GM19395 (cell line): ENCODE data around the gene PTGFRN.
"Not testable (repeated sequence)": the region's sequence is repeated elsewhere in the genome, so short reads cannot be mapped to it uniquely, and the experiment has no call there.

Experiments used
- ATAC-seq: cut with Tn5 transposase; IDR thresholded peaks from one replicate; pipeline ENCODE4 v1.9.1; 2021; ENCODE audit warnings: mild to moderate bottlenecking, moderate library complexity; ENCODE audit not compliant: unreplicated experiment

Gene PTGFRN

GRCh38 chr1:116915086-116915661 is 5.5 kb downstream of the PTGFRN start:
- no peak for ATAC-seq

GRCh38 chr1:116916002-116916401 is 6.3 kb downstream of the PTGFRN start:
- ATAC-seq = no peak

- ATAC-seq = no peak
Observed at GRCh38 chr1:116916533-116917445, 7.1 kb downstream of the PTGFRN start.

- ATAC-seq = no peak
Observed at GRCh38 chr1:116918714-116919357, 9.1 kb downstream of the PTGFRN start.

- ATAC-seq = no peak
Observed at GRCh38 chr1:116919802-116920201, 10.1 kb downstream of the PTGFRN start.

- ATAC-seq = no peak
Observed at GRCh38 chr1:116920211-116920610, 10.5 kb downstream of the PTGFRN start.

GRCh38 chr1:116921301-116921885 is 11.7 kb downstream of the PTGFRN start:
- no peak for ATAC-seq

GRCh38 chr1:116921937-116922336 is 12.2 kb downstream of the PTGFRN start:
- ATAC-seq = no peak

- ATAC-seq = no peak
Observed at GRCh38 chr1:116923421-116923820, 13.7 kb downstream of the PTGFRN start.

- ATAC-seq = no peak
Observed at GRCh38 chr1:116927049-116927798, 17.5 kb downstream of the PTGFRN start.

GRCh38 chr1:116929961-116930592 is 20.4 kb downstream of the PTGFRN start:
- ATAC-seq = no peak

- no peak for ATAC-seq
Observed at GRCh38 chr1:116931016-116931918, 21.6 kb downstream of the PTGFRN start.

- ATAC-seq = no peak
Observed at GRCh38 chr1:116933606-116934515, 24.1 kb downstream of the PTGFRN start.

GRCh38 chr1:116934586-116935207 is 25.0 kb downstream of the PTGFRN start:
- ATAC-seq = no peak

GRCh38 chr1:116938216-116938615 is 28.5 kb downstream of the PTGFRN start:
- no peak for ATAC-seq

- not testable (repeated sequence) for ATAC-seq
Observed at GRCh38 chr1:116939780-116940543, 30.2 kb downstream of the PTGFRN start.
